A549 (cell line): ENCODE data around the gene BGN.

Experiments used
- BHLHE40 ChIP-seq: IDR thresholded peaks from 2 replicates; pipeline ENCODE4 v1.6.1; 2012; ENCODE audit warnings: low read depth, low read length, inconsistent platforms
- CBX2 ChIP-seq: fragments of 200-600 bp; sonication (generic); IDR thresholded peaks from 2 replicates; pipeline ENCODE4 v1.6.1; 2016; ENCODE audit warnings: low read depth, mild to moderate bottlenecking, borderline replicate concordance
- CEBPB ChIP-seq, 2 experiments: fragments of >200 bp in 1 of 2; sonication (Bioruptor Twin) in 1 of 2; formaldehyde crosslinking in 1 of 2; IDR thresholded peaks; 2 replicates each; pipeline ENCODE4 v1.6.1; 2012 to 2016
- CHD2 ChIP-seq: fragments of 150-350 bp; IDR thresholded peaks from 2 replicates; pipeline ENCODE4 v1.6.1; 2014; ENCODE audit warnings: low read length; ENCODE audit not compliant: partially characterized antibody
- EP300 ChIP-seq, 2 experiments: fragments of >200 bp; sonication (Bioruptor Twin); formaldehyde crosslinking; IDR thresholded peaks; 2 replicates in 1 of 2; 3 replicates in 1 of 2; pipeline ENCODE4 v1.6.1; 2016 to 2017
- FOSB ChIP-seq: fragments of 250-450 bp; sonication (Bioruptor Pico); IDR thresholded peaks from 2 replicates; pipeline ENCODE4 v1.5.0; 2020; ENCODE audit warnings: mild to moderate bottlenecking, moderate library complexity
- KDM1A ChIP-seq: fragments of 200-600 bp; sonication (generic); IDR thresholded peaks from 2 replicates; pipeline ENCODE4 v1.6.1; 2016; ENCODE audit warnings: low read depth, mild to moderate bottlenecking
- KDM5A ChIP-seq: fragments of 200-600 bp; sonication (generic); IDR thresholded peaks from 2 replicates; pipeline ENCODE4 v1.6.1; 2016; ENCODE audit warnings: antibody characterized with exemption, mild to moderate bottlenecking
- POLR2A ChIP-seq: IDR thresholded peaks from 2 replicates; pipeline ENCODE4 v1.6.1; 2012; ENCODE audit warnings: mild to moderate bottlenecking, low read length
- RAD21 ChIP-seq, 2 experiments: fragments of >200 bp in 1 of 2; sonication (Bioruptor Twin) in 1 of 2; formaldehyde crosslinking in 1 of 2; IDR thresholded peaks in 1 of 2; conservative IDR thresholded peaks in 1 of 2; 2 replicates in 1 of 2; 3 replicates in 1 of 2; pipeline ENCODE4 v1.6.1; 2012 to 2018; ENCODE audit warnings: inconsistent platforms in 1 of 2
- RARB ChIP-seq: fragments of 250-450 bp; sonication (Bioruptor Pico); IDR thresholded peaks from 2 replicates; pipeline ENCODE4 v1.8.0; 2021; ENCODE audit warnings: mild to moderate bottlenecking, moderate library complexity
- TF ChIP-seq, protein P1 (sequence below): fragments of 250-450 bp; sonication (Bioruptor Pico); IDR thresholded peaks from 2 replicates; pipeline ENCODE4 v1.5.0; 2020; ENCODE audit warnings: low read depth, mild to moderate bottlenecking, moderate library complexity
- TF ChIP-seq, protein P2 (sequence below): fragments of >200 bp; sonication (Bioruptor Twin); formaldehyde crosslinking; IDR thresholded peaks from 3 replicates; pipeline ENCODE4 v1.5.1; 2016
- TF ChIP-seq, protein P3 (sequence below): IDR thresholded peaks from 2 replicates; pipeline ENCODE4 v1.6.1; 2012

DNA sequence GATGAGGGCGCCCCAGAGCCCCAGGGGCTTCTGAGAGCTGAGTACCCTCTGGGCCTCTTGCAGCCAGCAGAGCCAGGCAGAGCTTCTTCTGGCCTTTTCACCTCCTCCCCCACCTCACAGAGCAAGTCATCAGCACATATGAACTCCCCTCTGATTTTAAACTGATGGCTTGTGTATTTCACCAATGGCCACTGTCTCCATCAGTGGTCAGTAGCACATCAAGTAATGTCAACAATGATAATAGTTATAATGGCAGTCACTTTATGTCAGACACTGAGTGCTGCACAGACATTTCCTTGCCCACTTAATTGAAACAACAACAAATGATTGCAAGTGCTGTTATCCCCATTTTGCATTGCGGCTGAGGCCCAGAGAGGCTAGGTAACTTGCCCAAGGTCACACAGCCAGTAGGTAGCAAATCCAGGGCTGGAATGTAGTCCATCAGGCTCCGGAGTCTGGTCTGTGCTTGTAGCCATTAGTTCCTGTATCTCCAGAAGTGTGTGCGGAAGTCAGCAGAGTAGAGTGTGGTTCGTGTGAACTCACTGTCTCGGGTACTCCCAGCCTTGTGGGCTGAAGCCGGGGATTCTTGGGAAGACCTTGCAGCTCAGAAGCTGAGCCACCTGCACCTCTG is 25.6 kb downstream of the BGN start:
- TF ChIP-seq KDM5A = no peak
- no peak for TF ChIP-seq RAD21 (conservative IDR thresholded peaks at IDR 0.05 in 1 of 2, IDR thresholded peaks at IDR 0.05 in 1 of 2)
- TF ChIP-seq EP300 (IDR thresholded peaks at IDR 0.05) = no peak
- no peak for TF ChIP-seq FOSB
- TF ChIP-seq POLR2A = no peak
- no peak for TF ChIP-seq CBX2
- TF ChIP-seq, protein P1, sequence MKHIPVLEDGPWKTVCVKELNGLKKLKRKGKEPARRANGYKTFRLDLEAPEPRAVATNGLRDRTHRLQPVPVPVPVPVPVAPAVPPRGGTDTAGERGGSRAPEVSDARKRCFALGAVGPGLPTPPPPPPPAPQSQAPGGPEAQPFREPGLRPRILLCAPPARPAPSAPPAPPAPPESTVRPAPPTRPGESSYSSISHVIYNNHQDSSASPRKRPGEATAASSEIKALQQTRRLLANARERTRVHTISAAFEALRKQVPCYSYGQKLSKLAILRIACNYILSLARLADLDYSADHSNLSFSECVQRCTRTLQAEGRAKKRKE (CRISPR knock-in tag) = no peak
- TF ChIP-seq RARB = no peak
- TF ChIP-seq, protein P2, sequence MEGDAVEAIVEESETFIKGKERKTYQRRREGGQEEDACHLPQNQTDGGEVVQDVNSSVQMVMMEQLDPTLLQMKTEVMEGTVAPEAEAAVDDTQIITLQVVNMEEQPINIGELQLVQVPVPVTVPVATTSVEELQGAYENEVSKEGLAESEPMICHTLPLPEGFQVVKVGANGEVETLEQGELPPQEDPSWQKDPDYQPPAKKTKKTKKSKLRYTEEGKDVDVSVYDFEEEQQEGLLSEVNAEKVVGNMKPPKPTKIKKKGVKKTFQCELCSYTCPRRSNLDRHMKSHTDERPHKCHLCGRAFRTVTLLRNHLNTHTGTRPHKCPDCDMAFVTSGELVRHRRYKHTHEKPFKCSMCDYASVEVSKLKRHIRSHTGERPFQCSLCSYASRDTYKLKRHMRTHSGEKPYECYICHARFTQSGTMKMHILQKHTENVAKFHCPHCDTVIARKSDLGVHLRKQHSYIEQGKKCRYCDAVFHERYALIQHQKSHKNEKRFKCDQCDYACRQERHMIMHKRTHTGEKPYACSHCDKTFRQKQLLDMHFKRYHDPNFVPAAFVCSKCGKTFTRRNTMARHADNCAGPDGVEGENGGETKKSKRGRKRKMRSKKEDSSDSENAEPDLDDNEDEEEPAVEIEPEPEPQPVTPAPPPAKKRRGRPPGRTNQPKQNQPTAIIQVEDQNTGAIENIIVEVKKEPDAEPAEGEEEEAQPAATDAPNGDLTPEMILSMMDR = no peak
- TF ChIP-seq CEBPB (IDR thresholded peaks at IDR 0.05) = no peak
- no peak for TF ChIP-seq CHD2
- TF ChIP-seq KDM1A = no peak
- TF ChIP-seq BHLHE40 = no peak
- TF ChIP-seq, protein P3, sequence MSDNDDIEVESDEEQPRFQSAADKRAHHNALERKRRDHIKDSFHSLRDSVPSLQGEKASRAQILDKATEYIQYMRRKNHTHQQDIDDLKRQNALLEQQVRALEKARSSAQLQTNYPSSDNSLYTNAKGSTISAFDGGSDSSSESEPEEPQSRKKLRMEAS = no peak
